ENCODE measurements around the gene ZNF605. TPM values are rescaled to one million over a fixed set of nuclear protein-coding genes. Genes with fewer than 3 reads are reported as not detected.
"Not testable (repeated sequence)": the region's sequence is repeated elsewhere in the genome, so short reads cannot be mapped to it uniquely, and the experiment has no call there.

ZNF605 gene
- total RNA-seq, 2 donors from 2014 or later, result 3.3 to 11.7 TPM

- peaks cover 3% of the 10 kb centered on the region for H3K36me3 ChIP-seq
- no peaks in the 10 kb centered on the region for H3K27me3 ChIP-seq
- H3K9me3 ChIP-seq, result no peaks in the 10 kb centered on the region
- DNase-seq (ENCODE audit: low spot score), result no peak
- peak overlapping the region; percentile 75 to 91 for H3K27ac ChIP-seq
- H3K4me1 ChIP-seq, result peaks cover 0 to 16% of the 10 kb centered on the region in 2 donors
- peak overlapping the region; percentile 75 to 94 for H3K4me3 ChIP-seq
- no peak for TF ChIP-seq CTCF (IDR thresholded peaks at IDR 0.05)
Measured at GRCh38 chr12:132886529-132887477, 69.3 kb downstream of the ZNF605 start.

- Histone ChIP-seq H3K36me3 (peaks cover 14% of the 10 kb centered on the region), H3K4me1 (peaks cover 0 to 10% of the 10 kb centered on the region in 2 donors), H3K4me3 (no peak overlapping the region), H3K27ac (no peak overlapping the region), H3K9me3 (no peaks in the 10 kb centered on the region), H3K27me3 (no peaks in the 10 kb centered on the region)
- TF ChIP-seq CTCF (IDR thresholded peaks at IDR 0.05), result no peak
- no peak for DNase-seq (ENCODE audit: low spot score)
Measured at GRCh38 chr12:132881818-132882217, 74.3 kb downstream of the ZNF605 start.

- not testable (repeated sequence) for H3K9me3 ChIP-seq; H3K27ac ChIP-seq; DNase-seq (ENCODE audit: low spot score); H3K4me1 ChIP-seq; H3K27me3 ChIP-seq; H3K4me3 ChIP-seq
- peaks cover 73% of the 10 kb centered on the region for H3K36me3 ChIP-seq
Measured at GRCh38 chr12:132874620-132875019, 81.5 kb downstream of the ZNF605 start.

GRCh38 chr12:132874175-132874574, 81.9 kb downstream of the ZNF605 start:
- Histone ChIP-seq H3K27me3 (no peaks in the 10 kb centered on the region), H3K27ac (no peak overlapping the region), H3K4me1 (no peaks in the 10 kb centered on the region), H3K9me3 (no peaks in the 10 kb centered on the region), H3K4me3 (no peak overlapping the region), H3K36me3 (peaks cover 77% of the 10 kb centered on the region)
- no peak for TF ChIP-seq CTCF (IDR thresholded peaks at IDR 0.05)
- DNase-seq (ENCODE audit: low spot score), result no peak

GRCh38 chr12:132873724-132874123, 82.4 kb downstream of the ZNF605 start:
- no peak overlapping the region for H3K4me3 ChIP-seq
- H3K4me1 ChIP-seq, result no peaks in the 10 kb centered on the region
- no peaks in the 10 kb centered on the region for H3K27me3 ChIP-seq
- H3K36me3 ChIP-seq, result peaks cover 77% of the 10 kb centered on the region
- DNase-seq (ENCODE audit: low spot score), result no peak
- H3K27ac ChIP-seq, result no peak overlapping the region
- no peaks in the 10 kb centered on the region for H3K9me3 ChIP-seq
- TF ChIP-seq CTCF (IDR thresholded peaks at IDR 0.05), result no peak

- TF ChIP-seq CTCF (IDR thresholded peaks at IDR 0.05), result no peak
- no peak overlapping the region for H3K27ac ChIP-seq
- no peaks in the 10 kb centered on the region for H3K9me3 ChIP-seq
- H3K4me3 ChIP-seq, result no peak overlapping the region
- peaks cover 77% of the 10 kb centered on the region for H3K36me3 ChIP-seq
- no peak for DNase-seq (ENCODE audit: low spot score)
- no peaks in the 10 kb centered on the region for H3K4me1 ChIP-seq
- no peaks in the 10 kb centered on the region for H3K27me3 ChIP-seq
Measured at GRCh38 chr12:132872975-132873421, 83.1 kb downstream of the ZNF605 start.

All from right atrium auricular region (tissue), 2 donors.